Sigmoid colon (tissue), 7 donors: Measurements from ENCODE around the gene CD200R1. TPM values are rescaled to one million over a fixed set of nuclear protein-coding genes. Genes with fewer than 3 reads are reported as not detected.

Source experiments
- DNase-seq: peaks from one replicate; pipeline ENCODE4 v3.0.0-alpha.2; 2019
- H3K27ac ChIP-seq, 4 donors: fragments of 200-600 bp; sonication (generic); one replicate each; pipeline ENCODE4 v1.5.1; 2016 to 2019; ENCODE audit warnings: mild to moderate bottlenecking in 1 of 4
- H3K27me3 ChIP-seq, 3 donors: fragments of 200-600 bp; sonication (generic); one replicate each; pipeline ENCODE4 v1.5.1; 2019; ENCODE audit warnings: mild to moderate bottlenecking in 1 of 3
- H3K36me3 ChIP-seq, 4 donors: fragments of 200-600 bp; sonication (generic); one replicate each; pipeline ENCODE4 v1.5.1; 2016 to 2019
- H3K4me1 ChIP-seq, 4 donors: fragments of 200-600 bp; sonication (generic); one replicate each; pipeline ENCODE4 v1.5.1; 2017 to 2019
- H3K4me3 ChIP-seq, 4 donors: fragments of 200-600 bp; sonication (generic); one replicate each; pipeline ENCODE4 v1.5.1; 2017 to 2019; ENCODE audit warnings: mild to moderate bottlenecking in 2 of 4, moderate library complexity in 1 of 4
- H3K9me3 ChIP-seq, 4 donors: fragments of 200-600 bp in 3 of 4; sonication (generic) in 3 of 4; one replicate each; pipeline versions ENCODE4 v1.5.1 to v1.6.1; 2013 to 2019
- CTCF ChIP-seq, 4 experiments: fragments of 450-650 bp in 3 of 4; fragments of 200-600 bp in 1 of 4; IDR thresholded peaks; one replicate each; pipeline ENCODE4 v1.5.1; 2016 to 2019; ENCODE audit warnings: antibody characterized with exemption in 4 of 4, mild to moderate bottlenecking in 3 of 4, moderate library complexity in 2 of 4
- EP300 ChIP-seq, 4 donors: sonication (generic); formaldehyde crosslinking; IDR thresholded peaks; one replicate each; pipeline ENCODE4 v1.6.1; 2017; ENCODE audit warnings: antibody characterized with exemption in 4 of 4
- POLR2A ChIP-seq, 2 donors: fragments of 450-650 bp; IDR thresholded peaks; one replicate each; pipeline ENCODE4 v1.6.1; 2016; ENCODE audit warnings: antibody characterized with exemption in 2 of 2, mild to moderate bottlenecking in 2 of 2, moderate library complexity in 2 of 2
- POLR2AphosphoS5 ChIP-seq, 4 donors: sonication (generic); formaldehyde crosslinking; IDR thresholded peaks; one replicate each; pipeline ENCODE4 v1.6.1; 2017; ENCODE audit warnings: antibody characterized with exemption in 4 of 4
- WGBS, 2 donors: extraction: QIAGEN DNeasy Blood & Tissue Kit; methylation state at CpG; one replicate each; pipeline ENCODE4 v1.1.7; 2013; 5-methylcytosine and 5-hydroxymethylcytosine counted together
- intact Hi-C: fragments of 100-400 bp; cut with DNase I; formaldehyde crosslinking; loops from one replicate; pipeline ENCODE4 v1.15.1; 2023
- polyA plus RNA-seq, 3 donors: library from polyadenylated mRNA; stranded (reverse); fragments of 200-250 nt; gene quantifications; one replicate each; pipeline ENCODE4 v1.2.3, GENCODE V29; 2013
- total RNA-seq, 4 donors: library from RNA; depleted of rRNA; stranded (reverse); fragments of >200 nt; gene quantifications; one replicate each; pipeline ENCODE4 v1.1.0, GENCODE V29; 2016
- donor health status: healthy with polysubstance abuse.
- donor health status: Bipolar disorder and iron deficiency.
- donor health status: healthy.

The CD200R1 gene
- total and polyA plus RNA-seq, 7 donors, result 0.60 to 5.0 (median 1.1) TPM; not detected in 1

GRCh38 chr3:112875561-112875960 lies 99.3 kb downstream of the CD200R1 start:
- Histone ChIP-seq H3K27ac (no peak overlapping the region), H3K36me3 (no peaks in the 10 kb centered on the region), H3K4me3 (no peak overlapping the region), H3K9me3 (peaks cover 0 to 7% (median 0%) of the 10 kb centered on the region in 4 donors), H3K27me3 (no peaks in the 10 kb centered on the region), H3K4me1 (no peaks in the 10 kb centered on the region)
- TF ChIP-seq CTCF (IDR thresholded peaks at IDR 0.05), result no peak
- TF ChIP-seq EP300 (IDR thresholded peaks at IDR 0.05), result no peak
- no peak for TF ChIP-seq POLR2AphosphoS5 (IDR thresholded peaks at IDR 0.05)
- TF ChIP-seq POLR2A (IDR thresholded peaks at IDR 0.05), result no peak
- intact Hi-C loops, result no loop called here
- WGBS, 2 donors, result 89% methylated on average over 2 of the region's 2 CpGs
- DNase-seq, result no peak

- no peaks in the 10 kb centered on the region for H3K27me3 ChIP-seq
- H3K27ac ChIP-seq, result no peak overlapping the region
- no peaks in the 10 kb centered on the region for H3K36me3 ChIP-seq
- no peak for DNase-seq
- H3K9me3 ChIP-seq, result peaks cover 0 to 8% (median 0%) of the 10 kb centered on the region in 4 donors
- H3K4me3 ChIP-seq, result no peak overlapping the region
- H3K4me1 ChIP-seq, result no peaks in the 10 kb centered on the region
- intact Hi-C loops, result no loop called here
- TF ChIP-seq POLR2A (IDR thresholded peaks at IDR 0.05), result no peak
- no peak for TF ChIP-seq EP300 (IDR thresholded peaks at IDR 0.05)
- TF ChIP-seq POLR2AphosphoS5 (IDR thresholded peaks at IDR 0.05), result no peak
- TF ChIP-seq CTCF (IDR thresholded peaks at IDR 0.05), result no peak
These were observed 100.2 kb downstream of the CD200R1 start for GRCh38 chr3:112874725-112875124.

- no peak for DNase-seq
- Histone ChIP-seq H3K9me3 (peaks cover 0 to 8% (median 0%) of the 10 kb centered on the region in 4 donors), H3K36me3 (no peaks in the 10 kb centered on the region), H3K27ac (no peak overlapping the region), H3K27me3 (no peaks in the 10 kb centered on the region), H3K4me1 (no peaks in the 10 kb centered on the region), H3K4me3 (no peak overlapping the region)
- WGBS, 2 donors, result 47 to 55% methylated on average over 2 of the region's 2 CpGs
- TF ChIP-seq EP300 (IDR thresholded peaks at IDR 0.05), result no peak
- TF ChIP-seq CTCF (IDR thresholded peaks at IDR 0.05), result no peak
- no peak for TF ChIP-seq POLR2AphosphoS5 (IDR thresholded peaks at IDR 0.05)
- no peak for TF ChIP-seq POLR2A (IDR thresholded peaks at IDR 0.05)
- intact Hi-C loops, result no loop called here
These were observed 101.3 kb downstream of the CD200R1 start for GRCh38 chr3:112873632-112874031.

GRCh38 chr3:112871735-112872134 lies 103.2 kb downstream of the CD200R1 start:
- H3K27ac ChIP-seq, result no peak overlapping the region
- no peak overlapping the region for H3K4me3 ChIP-seq
- no peaks in the 10 kb centered on the region for H3K4me1 ChIP-seq
- no peak for TF ChIP-seq EP300 (IDR thresholded peaks at IDR 0.05)
- no peak for TF ChIP-seq POLR2AphosphoS5 (IDR thresholded peaks at IDR 0.05)
- no peak for TF ChIP-seq CTCF (IDR thresholded peaks at IDR 0.05)
- TF ChIP-seq POLR2A (IDR thresholded peaks at IDR 0.05), result no peak
- 75 to 90% methylated on average over 3 of the region's 3 CpGs for WGBS, 2 donors
- H3K9me3 ChIP-seq, result peaks cover 0 to 8% (median 0%) of the 10 kb centered on the region in 4 donors
- intact Hi-C loops, result no loop called here
- no peak for DNase-seq
- H3K27me3 ChIP-seq, result no peaks in the 10 kb centered on the region
- H3K36me3 ChIP-seq, result no peaks in the 10 kb centered on the region

Other genes starting within 250 kb of the CD200R1 start
- not detected for gene CD200R1L, start 128.2 kb downstream of the CD200R1 start, total RNA-seq
- gene CD200R1L, start 128.2 kb downstream of the CD200R1 start, polyA plus RNA-seq, result not detected
- gene GTPBP8, start 15.9 kb upstream of the CD200R1 start, total RNA-seq, result 10 to 100 TPM; 20.4 to 38.2 (median 32.8) TPM
- gene GTPBP8, start 15.9 kb upstream of the CD200R1 start, polyA plus RNA-seq, result 10 to 100 TPM; 11.3 to 20.6 (median 16.8) TPM
- gene BOC, start 236.5 kb upstream of the CD200R1 start, total RNA-seq, result 100 to 1,000 TPM in 2 of 4 donors, 10 to 100 TPM in 2; 80.3 to 122 (median 103) TPM
- gene BOC, start 236.5 kb upstream of the CD200R1 start, polyA plus RNA-seq, result 10 to 100 TPM in 1 of 3 donors, 1 to 10 TPM in 2; 1.6 to 10.6 (median 4.2) TPM